Epithelial cell of proximal tubule (primary cell): ENCODE measurements around the gene MEIOB. TPM values are rescaled to one million over a fixed set of nuclear protein-coding genes. Genes with fewer than 3 reads are reported as not detected.

ENCODE experiments used
- DNase-seq: peaks from one replicate; pipeline ENCODE4 v3.0.0-alpha.2; 2011; ENCODE audit warnings: low read depth
- H3K4me3 ChIP-seq: 2 replicates; pipeline ENCODE4 v1.5.1; 2011; ENCODE audit warnings: low read depth, mild to moderate bottlenecking, low read length
- CTCF ChIP-seq: conservative IDR thresholded peaks from 2 replicates; pipeline ENCODE4 v1.5.1; 2012; ENCODE audit warnings: low read depth, mild to moderate bottlenecking, low read length
- total RNA-seq: library from RNA; depleted of rRNA; stranded (reverse); fragments of >200 nt; gene quantifications from 2 replicates; pipeline ENCODE4 v1.2.3, GENCODE V29; 2015

The MEIOB gene
- total RNA-seq, 1 donor from 2014 or later: 2.1 TPM

- H3K4me3 ChIP-seq: no peak within 1 kb of the TSS
- no peak for DNase-seq
- TF ChIP-seq CTCF: no peak
Observed at GRCh38 chr16:1793578-1794220, 78.3 kb downstream of the MEIOB start, which contains the start of gene IGFALS. Gene IGFALS (minus strand): TSS chr16:1793705. CDS start chr16:1793652, 53 bp downstream.

GRCh38 chr16:1792836-1793577 lies 79.0 kb downstream of the MEIOB start:
- no peak overlapping the region for H3K4me3 ChIP-seq
- TF ChIP-seq CTCF: no peak
- no peak for DNase-seq

GRCh38 chr16:1791943-1792812 lies 79.8 kb downstream of the MEIOB start:
- H3K4me3 ChIP-seq: no peak overlapping the region
- TF ChIP-seq CTCF: no peak
- DNase-seq: no peak

GRCh38 chr16:1791256-1791942 lies 80.6 kb downstream of the MEIOB start:
- H3K4me3 ChIP-seq: no peak overlapping the region
- no peak for TF ChIP-seq CTCF
- no peak for DNase-seq

GRCh38 chr16:1790611-1791255 lies 81.2 kb downstream of the MEIOB start:
- no peak overlapping the region for H3K4me3 ChIP-seq

More at GRCh38 chr16:1790611-1791255, 81.2 kb downstream of the MEIOB start:
- no peak for TF ChIP-seq CTCF
- no peak for DNase-seq
